ENCODE data around the gene NSF.

DNA sequence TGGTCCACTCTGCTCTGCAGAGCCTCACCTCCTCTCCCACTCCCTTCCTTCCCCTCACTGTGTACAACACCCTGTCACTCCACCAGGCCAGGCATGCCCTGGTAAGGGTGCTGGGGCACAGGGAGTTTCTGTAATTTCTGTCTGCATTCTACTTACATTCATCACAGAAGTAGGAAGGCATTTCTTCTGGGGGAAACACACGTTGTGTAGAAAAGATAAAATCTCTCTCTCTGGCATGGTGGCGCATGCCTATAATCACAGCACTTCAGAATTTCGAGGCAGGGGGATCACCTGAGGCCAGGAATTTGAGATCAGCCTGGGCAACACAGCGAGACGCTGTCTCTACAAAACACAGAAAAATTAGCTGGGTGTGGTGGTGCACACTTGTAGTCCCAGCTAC lies 201.1 kb downstream of the NSF start:
- TF ChIP-seq, protein P1, sequence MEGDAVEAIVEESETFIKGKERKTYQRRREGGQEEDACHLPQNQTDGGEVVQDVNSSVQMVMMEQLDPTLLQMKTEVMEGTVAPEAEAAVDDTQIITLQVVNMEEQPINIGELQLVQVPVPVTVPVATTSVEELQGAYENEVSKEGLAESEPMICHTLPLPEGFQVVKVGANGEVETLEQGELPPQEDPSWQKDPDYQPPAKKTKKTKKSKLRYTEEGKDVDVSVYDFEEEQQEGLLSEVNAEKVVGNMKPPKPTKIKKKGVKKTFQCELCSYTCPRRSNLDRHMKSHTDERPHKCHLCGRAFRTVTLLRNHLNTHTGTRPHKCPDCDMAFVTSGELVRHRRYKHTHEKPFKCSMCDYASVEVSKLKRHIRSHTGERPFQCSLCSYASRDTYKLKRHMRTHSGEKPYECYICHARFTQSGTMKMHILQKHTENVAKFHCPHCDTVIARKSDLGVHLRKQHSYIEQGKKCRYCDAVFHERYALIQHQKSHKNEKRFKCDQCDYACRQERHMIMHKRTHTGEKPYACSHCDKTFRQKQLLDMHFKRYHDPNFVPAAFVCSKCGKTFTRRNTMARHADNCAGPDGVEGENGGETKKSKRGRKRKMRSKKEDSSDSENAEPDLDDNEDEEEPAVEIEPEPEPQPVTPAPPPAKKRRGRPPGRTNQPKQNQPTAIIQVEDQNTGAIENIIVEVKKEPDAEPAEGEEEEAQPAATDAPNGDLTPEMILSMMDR (IDR thresholded peaks at IDR 0.05), result no peak
- no peak for TF ChIP-seq POLR2A (IDR thresholded peaks at IDR 0.05)

All from testis (tissue), 2 donors.